ENCODE data around the gene RPRD1B.
"Not testable (repeated sequence)": the region's sequence is repeated elsewhere in the genome, so short reads cannot be mapped to it uniquely, and the experiment has no call there.

DNA sequence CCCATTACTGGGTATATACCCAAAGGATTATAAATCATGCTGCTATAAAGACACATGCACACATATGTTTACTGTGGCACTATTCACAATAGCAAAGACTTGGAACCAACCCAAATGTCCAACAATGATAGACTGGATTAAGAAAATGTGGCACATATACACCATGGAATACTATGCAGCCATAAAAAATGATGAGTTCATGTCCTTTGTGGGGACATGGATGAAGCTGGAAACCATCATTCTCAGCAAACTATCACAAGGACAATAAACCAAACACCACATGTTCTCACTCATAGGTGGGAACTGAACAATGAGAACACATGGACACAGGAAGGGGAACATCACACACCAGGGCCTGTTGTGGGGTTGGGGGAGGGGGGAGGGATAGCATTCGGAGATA, 73.8 kb downstream of the RPRD1B start:
- not testable (repeated sequence) for TF ChIP-seq CTCF (IDR thresholded peaks at IDR 0.05; ENCODE audit: low read depth, low read length); EZH2phosphoT487 (IDR thresholded peaks at IDR 0.05; ENCODE audit: low read depth)

Data from OCI-LY3 (cell line).